Stimulated activated naive CD4-positive, alpha-beta T cell treated with Interleukin-2 at 50 U/mL for 16 hours (primary cell): Measurements from ENCODE around the gene MUL1.

Experiments
- DNase-seq: peaks from one replicate; lab custom pipeline; 2025; lab: John Stamatoyannopoulos, UW

Gene MUL1

GRCh38 chr1:20485527-20486456, 22.2 kb downstream of the MUL1 start, which contains the start of gene CAMK2N1:
CAMK2N1 (minus strand) TSS chr1:20486210; CDS start chr1:20485379, 831 bp downstream.
- peak; percentile 50 for DNase-seq

- DNase-seq: no peak
Observed at GRCh38 chr1:20484519-20485462, 23.2 kb downstream of the MUL1 start.

- DNase-seq: no peak
Observed at GRCh38 chr1:20483833-20484518, 24.0 kb downstream of the MUL1 start.

GRCh38 chr1:20483098-20483832, 24.7 kb downstream of the MUL1 start:
- DNase-seq: no peak

GRCh38 chr1:20481643-20482498, 26.1 kb downstream of the MUL1 start:
- DNase-seq: no peak

GRCh38 chr1:20480951-20481617, 26.9 kb downstream of the MUL1 start:
- DNase-seq: no peak

DNA sequence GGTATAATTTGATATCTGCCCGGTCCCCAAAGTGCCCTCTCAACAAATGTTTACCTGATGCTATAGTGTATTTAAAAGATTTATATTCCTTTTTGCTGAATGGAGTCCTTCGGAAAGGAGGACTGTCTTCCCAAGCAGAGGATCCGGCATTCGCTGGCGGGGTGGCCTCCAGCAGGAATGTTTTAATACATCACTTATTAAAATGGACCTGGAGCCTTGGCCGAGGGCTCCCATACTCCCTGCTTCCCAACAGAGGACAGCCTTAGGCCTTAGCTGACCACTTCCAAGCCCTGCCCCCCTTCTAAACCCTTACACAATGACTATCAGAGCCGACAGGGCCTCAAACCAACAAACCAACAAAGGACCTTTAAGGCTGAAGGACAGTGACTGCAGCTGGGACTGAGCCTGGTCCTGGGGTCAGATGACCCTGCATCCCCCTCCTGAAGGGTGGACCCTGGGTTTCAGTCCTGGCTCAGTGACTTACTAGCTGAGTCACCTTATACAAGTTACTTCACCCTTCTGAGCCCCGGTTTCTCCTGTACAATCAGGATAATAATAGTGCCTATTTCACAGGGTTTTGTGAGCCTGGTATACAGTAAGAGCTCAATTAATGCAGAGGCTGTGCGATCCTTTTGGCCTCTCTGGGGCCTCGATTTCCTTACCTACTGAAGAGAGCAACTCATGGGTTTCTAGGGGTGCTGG, 27.6 kb downstream of the MUL1 start:
- DNase-seq: no peak

DNA sequence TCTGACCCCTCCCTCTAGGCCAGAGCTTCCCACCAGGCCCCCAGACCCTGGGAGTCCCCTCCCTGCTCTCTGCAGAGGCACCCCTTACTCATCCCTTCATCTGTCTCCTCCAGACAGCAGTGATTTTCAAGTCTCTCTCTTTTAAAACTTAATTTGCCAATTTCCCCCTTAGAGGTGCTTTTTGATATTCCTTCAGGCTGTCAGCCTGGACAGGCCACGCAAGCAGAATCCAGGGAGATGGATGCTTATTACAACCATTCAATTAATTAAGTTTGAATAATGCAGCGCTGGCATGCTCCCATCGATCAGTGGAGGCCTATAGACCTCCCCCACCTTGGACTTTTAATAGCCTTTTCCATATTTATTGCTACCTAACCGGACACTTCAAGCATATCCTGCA, 28.1 kb downstream of the MUL1 start:
- no peak for DNase-seq

DNA sequence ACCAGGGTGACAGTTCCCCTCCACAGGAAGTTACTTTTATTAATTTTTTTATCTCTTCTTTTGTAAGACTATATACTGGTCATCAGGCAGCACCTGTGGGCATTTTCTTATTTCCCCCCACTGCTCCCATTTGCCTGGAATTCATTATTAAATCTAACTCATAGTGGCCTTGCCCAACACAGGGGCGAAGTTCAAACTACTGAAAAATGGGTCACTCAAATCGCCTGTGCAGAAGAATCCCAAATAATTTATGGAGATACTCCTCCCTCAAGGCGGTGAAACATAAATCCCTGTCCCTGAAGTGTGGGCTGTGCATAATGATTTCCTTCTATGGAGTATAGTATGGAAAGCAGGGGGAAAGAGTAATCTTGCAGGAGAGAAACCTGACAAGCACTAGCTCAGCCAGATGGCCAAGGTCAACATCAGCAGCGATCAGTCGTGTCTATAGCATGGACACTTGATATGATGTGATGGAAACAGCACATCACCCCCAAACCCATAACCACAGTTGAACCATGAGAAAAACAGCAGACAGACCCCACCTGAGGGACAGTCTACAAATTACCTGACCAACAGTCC, 29.8 kb downstream of the MUL1 start:
- no peak for DNase-seq

DNA sequence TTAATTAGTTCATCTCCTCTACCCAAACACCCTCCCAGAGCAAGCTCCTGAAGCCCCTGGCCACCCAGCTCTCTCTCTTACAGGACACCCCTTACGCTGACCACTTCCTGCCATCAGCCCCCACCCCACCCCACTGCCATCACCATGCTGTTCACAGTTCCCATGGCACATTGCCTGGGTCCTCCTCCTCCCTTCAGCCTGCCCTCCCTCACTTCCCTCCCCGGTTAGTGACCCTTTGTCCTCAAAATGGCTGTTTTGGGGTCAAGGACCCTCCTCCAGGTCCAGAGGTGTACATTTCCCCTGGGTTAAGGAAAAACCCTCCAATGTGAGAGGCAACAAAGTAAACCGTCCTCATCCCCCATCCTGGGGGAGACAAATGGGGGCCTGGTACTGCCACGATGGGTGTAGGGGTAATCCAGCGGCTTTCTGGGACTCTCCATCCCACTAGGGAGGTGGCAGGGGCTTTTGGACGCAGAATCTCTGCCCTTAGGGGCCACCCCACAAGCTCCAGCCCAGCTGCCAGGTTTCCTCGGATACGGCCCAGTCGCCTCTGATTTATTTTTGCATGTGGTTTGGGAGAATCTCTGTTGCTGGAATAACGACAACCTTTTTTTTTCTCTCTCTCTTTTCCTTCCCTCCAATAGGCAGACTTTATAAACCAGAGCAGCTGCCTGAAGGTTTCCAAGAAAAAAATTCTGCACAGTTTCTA, 30.4 kb downstream of the MUL1 start:
- DNase-seq: no peak

GRCh38 chr1:20476265-20477038, 31.5 kb downstream of the MUL1 start:
- no peak for DNase-seq

GRCh38 chr1:20474996-20475395, 33.0 kb downstream of the MUL1 start:
- DNase-seq: no peak

- no peak for DNase-seq
Observed at GRCh38 chr1:20474333-20474975, 33.5 kb downstream of the MUL1 start.

DNA sequence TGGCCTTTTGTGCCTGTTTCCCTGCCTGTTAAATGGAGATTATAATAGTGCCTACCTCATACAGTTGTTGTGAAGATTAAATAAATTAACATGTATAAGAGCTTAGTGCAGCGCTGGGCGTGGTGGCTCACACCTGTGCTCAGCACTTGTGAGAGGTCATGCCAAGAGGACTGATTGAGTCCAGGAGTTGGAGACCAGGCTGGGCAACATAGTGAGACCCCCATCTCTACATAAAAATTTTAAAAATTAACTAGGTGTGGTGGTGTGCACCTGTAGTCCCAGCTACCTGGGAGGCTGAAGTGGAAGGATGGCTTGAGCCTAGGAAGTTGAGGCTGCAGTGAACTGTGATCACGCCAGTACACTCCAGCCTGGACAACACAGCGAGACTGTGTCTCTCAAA, 34.1 kb downstream of the MUL1 start:
- no peak for DNase-seq

GRCh38 chr1:20472860-20473711, 34.9 kb downstream of the MUL1 start:
- no peak for DNase-seq

DNA sequence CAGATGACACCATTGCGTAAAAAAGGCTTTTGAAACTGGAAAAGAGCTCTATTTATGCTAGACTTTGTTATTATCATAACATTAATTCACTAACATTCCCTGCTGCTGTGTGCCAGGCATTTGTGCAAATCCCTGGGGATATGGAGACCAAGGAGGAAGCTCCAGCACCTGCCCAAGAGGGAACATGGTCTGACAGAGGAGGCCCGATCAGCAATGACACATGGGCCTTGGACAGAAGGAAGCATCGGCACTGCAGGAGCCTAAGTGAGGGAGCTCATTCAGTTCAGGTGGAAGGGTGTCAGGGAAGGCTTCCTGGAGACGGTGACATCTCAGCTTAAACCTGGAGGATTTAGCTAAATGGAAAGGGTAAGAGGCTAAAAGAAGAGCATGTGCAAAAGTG, 35.8 kb downstream of the MUL1 start:
- no peak for DNase-seq
